IMR-90 (cell line): Measurements from ENCODE around the gene ARPC2. TPM values are rescaled to one million over a fixed set of nuclear protein-coding genes. Genes with fewer than 3 reads are reported as not detected.

Experiments used
- ATAC-seq: fragments of 200-7000 bp; cut with Tn5 transposase; 2 replicates; pipeline ENCODE4 v1.9.1; 2020; ENCODE audit warnings: low read depth, mild to moderate bottlenecking, moderate library complexity
- BruUV-seq: library from RNA; stranded (reverse); fragments of 400-500 nt; replicated peaks from 2 replicates; lab custom pipeline; 2021; lab: Mats Ljungman, UMichigan
- CTCF ChIA-PET: fragments of 300-600 bp; formaldehyde crosslinking; extraction: SDS; loops from one replicate; lab custom pipeline; 2021; ENCODE audit warnings: antibody characterized with exemption; lab: Yijun Ruan, JAX
- POLR2A ChIA-PET: fragments of 300-600 bp; sonication (Branson Sonifier 250); formaldehyde crosslinking; loops from one replicate; lab custom pipeline; 2022; ENCODE audit warnings: antibody characterized with exemption; ENCODE audit not compliant: unreplicated experiment; lab: Charles Lee
- DNase-seq: peaks from one replicate; pipeline ENCODE4 v3.0.0; 2013
- H2AFZ ChIP-seq: replicated peaks from 2 replicates; pipeline ENCODE3; 2013; ENCODE audit warnings: low read length, mild to moderate bottlenecking; ENCODE audit not compliant: poor library complexity
- H2AK5ac ChIP-seq: 2 replicates; pipeline ENCODE4 v1.6.1; 2013; ENCODE audit warnings: low read depth, low read length, inconsistent platforms
- H2AK9ac ChIP-seq: replicated peaks from 2 replicates; pipeline ENCODE3; 2013; ENCODE audit warnings: mild to moderate bottlenecking, low read depth, low read length, moderate library complexity; ENCODE audit not compliant: poor library complexity
- H2BK120ac ChIP-seq: 2 replicates; pipeline ENCODE4 v1.6.1; 2013; ENCODE audit warnings: low read depth, low read length, inconsistent platforms
- H2BK15ac ChIP-seq: 3 replicates; pipeline ENCODE4 v1.6.1; 2013; ENCODE audit warnings: low read depth, low read length, inconsistent platforms
- H2BK20ac ChIP-seq: 2 replicates; pipeline ENCODE4 v1.6.1; 2013; ENCODE audit warnings: low read depth, mild to moderate bottlenecking, inconsistent platforms, low read length, moderate library complexity
- H2BK5ac ChIP-seq: 2 replicates; pipeline ENCODE4 v1.6.1; 2013; ENCODE audit warnings: mild to moderate bottlenecking, low read depth, low read length, inconsistent platforms; ENCODE audit not compliant: poor library complexity, severe bottlenecking
- H3K14ac ChIP-seq: replicated peaks from 2 replicates; pipeline ENCODE4 v1.6.1; 2013; ENCODE audit warnings: low read depth, low read length, inconsistent platforms
- H3K18ac ChIP-seq: 2 replicates; pipeline ENCODE4 v1.6.1; 2013; ENCODE audit warnings: low read depth, low read length, control low read depth
- H3K23ac ChIP-seq: 2 replicates; pipeline ENCODE4 v1.6.1; 2013; ENCODE audit warnings: low read depth, low read length, inconsistent platforms
- H3K27ac ChIP-seq: 2 replicates; pipeline ENCODE4 v1.5.1; 2013; ENCODE audit warnings: mild to moderate bottlenecking, control low read depth, low read length; ENCODE audit not compliant: insufficient read depth
- H3K27me3 ChIP-seq: 2 replicates; pipeline ENCODE4 v1.6.1; 2013; ENCODE audit warnings: low read length; ENCODE audit not compliant: control insufficient read depth, insufficient read depth
- H3K36me3 ChIP-seq: 2 replicates; pipeline ENCODE4 v1.6.1; 2013; ENCODE audit warnings: low read length, mixed read lengths; ENCODE audit not compliant: control insufficient read depth, insufficient read depth
- H3K4ac ChIP-seq: 2 replicates; pipeline ENCODE4 v1.6.1; 2013; ENCODE audit warnings: low read depth, low read length, inconsistent platforms
- H3K4me1 ChIP-seq: 2 replicates; pipeline ENCODE4 v1.6.1; 2013; ENCODE audit warnings: low read length, mixed read lengths; ENCODE audit not compliant: control insufficient read depth, insufficient read depth
- H3K4me2 ChIP-seq: 2 replicates; pipeline ENCODE4 v1.6.1; 2013; ENCODE audit warnings: low read depth, mild to moderate bottlenecking, control low read depth, low read length, moderate library complexity
- H3K4me3 ChIP-seq: 2 replicates; pipeline ENCODE4 v1.5.1; 2013; ENCODE audit warnings: low read depth, mild to moderate bottlenecking, control low read depth, low read length, moderate library complexity; ENCODE audit not compliant: insufficient read depth
- H3K56ac ChIP-seq: 2 replicates; pipeline ENCODE4 v1.6.1; 2013; ENCODE audit warnings: low read length, inconsistent platforms; ENCODE audit not compliant: insufficient read depth; ENCODE audit errors: extremely low read depth
- H3K79me1 ChIP-seq, 2 experiments: 2 replicates each; pipeline ENCODE4 v1.6.1; 2013; ENCODE audit warnings: low read length in 2 of 2, inconsistent platforms in 1 of 2, low read depth in 1 of 2
- H3K9ac ChIP-seq: 2 replicates; pipeline ENCODE4 v1.6.1; 2013; ENCODE audit warnings: low read depth, low read length, control low read depth
- H3K9me1 ChIP-seq: 2 replicates; pipeline ENCODE4 v1.6.1; 2013; ENCODE audit warnings: low read length, inconsistent platforms; ENCODE audit not compliant: insufficient read depth
- H3K9me3 ChIP-seq: 2 replicates; pipeline ENCODE4 v1.6.1; 2013; ENCODE audit warnings: low read length; ENCODE audit not compliant: control insufficient read depth, insufficient read depth
- H4K20me1 ChIP-seq: 2 replicates; pipeline ENCODE4 v1.6.1; 2013; ENCODE audit warnings: low read length, inconsistent platforms; ENCODE audit not compliant: insufficient read depth
- H4K5ac ChIP-seq: 2 replicates; pipeline ENCODE4 v1.6.1; 2013; ENCODE audit warnings: mild to moderate bottlenecking, low read depth, low read length, control low read depth
- H4K8ac ChIP-seq, 2 experiments: 2 replicates each; pipeline ENCODE4 v1.6.1; 2013; ENCODE audit warnings: low read depth in 2 of 2, low read length in 2 of 2, control low read depth in 1 of 2, inconsistent platforms in 1 of 2
- H4K91ac ChIP-seq: 2 replicates; pipeline ENCODE4 v1.6.1; 2013; ENCODE audit warnings: low read depth, low read length, inconsistent platforms; ENCODE audit not compliant: insufficient read depth
- BHLHE40 ChIP-seq: fragments of 150-350 bp; IDR thresholded peaks from 2 replicates; pipeline ENCODE4 v1.6.1; 2016; ENCODE audit warnings: mild to moderate bottlenecking, low read depth, low read length
- CTCF ChIP-seq: conservative IDR thresholded peaks from 2 replicates; pipeline ENCODE4 v1.5.1; 2012; ENCODE audit warnings: mild to moderate bottlenecking, low read depth, low read length, improper control_type of control experiment
- ELK1 ChIP-seq: fragments of 150-350 bp; IDR thresholded peaks from 2 replicates; pipeline ENCODE4 v1.6.1; 2016; ENCODE audit warnings: low read depth, mild to moderate bottlenecking, low read length, moderate library complexity, borderline replicate concordance
- RAD21 ChIP-seq: IDR thresholded peaks from 2 replicates; pipeline ENCODE4 v1.6.1; 2012; ENCODE audit warnings: low read length, improper control_type of control experiment
- WGBS, 2 experiments: methylation state at CpG; one replicate each; pipeline versions ENCODE4 v1.1.5 to v1.1.7; 2013; ENCODE audit warnings: missing lambda C conversion rate in 2 of 2; ENCODE audit not compliant: insufficient read length in 1 of 2; ENCODE audit errors: extremely low coverage in 2 of 2; 5-methylcytosine and 5-hydroxymethylcytosine counted together
- dilution Hi-C: fragments of 300-500 bp; cut with HindIII; formaldehyde crosslinking; loops from one replicate; pipeline ENCODE4 v1.14.3; 2018; ENCODE audit warnings: low sequenced_read_pairs; ENCODE audit not compliant: unreplicated experiment
- in situ Hi-C: fragments of 300-500 bp; cut with MboI; formaldehyde crosslinking; loops from 3 replicates; pipeline ENCODE4 v1.14.3; 2019; ENCODE audit warnings: low sequenced_read_pairs, inconsistent platforms, mixed read lengths
- intact Hi-C: fragments of 100-400 bp; cut with micrococcal nuclease; formaldehyde crosslinking; loops from 2 replicates; pipeline ENCODE4 v1.10.0; 2022
- polyA plus RNA-seq, 3 experiments: library from polyadenylated mRNA; depleted of rRNA; stranded (reverse); fragments of >200 nt; gene quantifications; 2 replicates each; pipeline ENCODE4 v1.2.3, GENCODE V29; 2012; ENCODE audit warnings: low replicate concordance in 1 of 3
- total RNA-seq: library from RNA; depleted of rRNA; stranded (reverse); fragments of >200 nt; gene quantifications from 2 replicates; pipeline ENCODE4 v1.2.3, GENCODE V29; 2012

Gene ARPC2
- total and polyA plus RNA-seq, 2 of the 4 experiments (the other 2 are of a cell fraction), result 561 to 635 TPM

GRCh38 chr2:218168635-218169462 lies 48.1 kb upstream of the ARPC2 start:
- no peaks in the 10 kb centered on the region for H3K79me1 ChIP-seq
- dilution Hi-C loops, result no loop called here
- H3K9me3 ChIP-seq, result no peaks in the 10 kb centered on the region
- no peak overlapping the region for H3K4ac ChIP-seq
- H4K91ac ChIP-seq, result no peak overlapping the region
- DNase-seq, result peak; percentile 18
- TF ChIP-seq CTCF, result peak; percentile 52
- no peak for TF ChIP-seq ELK1
- no peak for TF ChIP-seq BHLHE40
- TF ChIP-seq RAD21, result peak; percentile 39
- POLR2A ChIA-PET, result no interaction called here
- no peak overlapping the region for H2BK20ac ChIP-seq
- WGBS, 2 experiments, result no CpG with 5 or more reads among the region's 9 CpGs
- in situ Hi-C loops, result no loop called here
- no peak overlapping the region for H2AK9ac ChIP-seq
- no peak overlapping the region for H3K9ac ChIP-seq
- H4K5ac ChIP-seq, result no peak overlapping the region
- no peak overlapping the region for H3K4me2 ChIP-seq
- no peak overlapping the region for H3K27ac ChIP-seq
- peaks cover 35% of the 10 kb centered on the region for H3K27me3 ChIP-seq
- H3K18ac ChIP-seq, result no peak overlapping the region
- H4K8ac ChIP-seq, result no peak overlapping the region
- no peaks in the 10 kb centered on the region for H4K20me1 ChIP-seq
- H2BK5ac ChIP-seq, result no peak overlapping the region
- CTCF ChIA-PET, result interaction anchor here (0.7 to 0.9 kb wide), 2 partner anchors 11 to 95 kb away, joined by 3 read pairs; no protein-coding TSS in a partner anchor
- no peaks in the 10 kb centered on the region for H3K9me1 ChIP-seq
- H2AK5ac ChIP-seq, result no peak overlapping the region
- intact Hi-C loops, result no loop called here
- H3K4me3 ChIP-seq, result no peak overlapping the region
- no peak overlapping the region for H3K14ac ChIP-seq
- peak; percentile 54; the same call in 1 of the 2 replicates for ATAC-seq
- no peak overlapping the region for H2AFZ ChIP-seq
- H3K36me3 ChIP-seq, result no peaks in the 10 kb centered on the region
- H3K23ac ChIP-seq, result no peak overlapping the region
- H2BK15ac ChIP-seq, result no peak overlapping the region
- no TSS peak for BruUV-seq
- no peak overlapping the region for H2BK120ac ChIP-seq
- H3K56ac ChIP-seq, result no peak overlapping the region
- peaks cover 1% of the 10 kb centered on the region; the same call in 1 of the 2 replicates for H3K4me1 ChIP-seq
